ENCODE data around the gene PCOLCE2.

Gene PCOLCE2

DNA sequence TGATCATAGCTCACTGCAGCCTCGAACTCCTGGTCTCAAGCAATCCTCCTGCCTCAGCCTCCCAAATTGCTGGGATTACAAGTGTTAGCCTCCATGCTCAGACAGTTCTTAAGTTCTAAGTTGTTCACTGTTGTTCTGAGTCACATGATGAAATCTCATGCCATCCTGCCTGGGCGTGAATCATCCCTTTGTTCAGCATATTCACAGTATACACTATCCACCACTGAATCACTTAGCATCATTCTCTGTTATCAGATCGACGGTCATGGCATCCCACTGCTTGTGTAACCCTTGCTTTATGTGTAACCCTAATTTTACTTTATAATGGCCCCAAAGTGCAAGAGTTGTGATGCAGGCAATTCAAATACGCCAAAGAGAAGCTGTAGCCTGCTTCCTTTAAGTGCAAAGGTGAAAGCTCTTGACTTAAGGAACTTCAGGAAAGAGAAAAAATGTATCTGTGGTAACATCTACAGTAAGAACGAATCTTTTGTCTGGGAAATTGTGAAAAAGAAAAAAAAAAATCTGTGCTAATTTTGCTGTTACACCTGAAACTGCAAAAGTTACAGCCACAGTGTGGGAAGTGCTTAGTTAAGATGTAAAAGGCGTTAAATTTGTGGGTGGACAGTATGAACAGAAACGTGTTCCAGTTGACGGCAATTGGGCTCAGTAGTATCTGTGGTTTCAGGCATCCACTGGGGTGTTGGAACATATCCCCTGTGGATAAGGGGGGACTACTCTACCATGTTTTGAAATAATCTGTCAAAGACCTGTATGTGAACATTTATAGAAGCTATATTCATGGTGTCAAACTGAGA, 80.6 kb downstream of the PCOLCE2 start:
- DNase-seq, result no peak

DNA sequence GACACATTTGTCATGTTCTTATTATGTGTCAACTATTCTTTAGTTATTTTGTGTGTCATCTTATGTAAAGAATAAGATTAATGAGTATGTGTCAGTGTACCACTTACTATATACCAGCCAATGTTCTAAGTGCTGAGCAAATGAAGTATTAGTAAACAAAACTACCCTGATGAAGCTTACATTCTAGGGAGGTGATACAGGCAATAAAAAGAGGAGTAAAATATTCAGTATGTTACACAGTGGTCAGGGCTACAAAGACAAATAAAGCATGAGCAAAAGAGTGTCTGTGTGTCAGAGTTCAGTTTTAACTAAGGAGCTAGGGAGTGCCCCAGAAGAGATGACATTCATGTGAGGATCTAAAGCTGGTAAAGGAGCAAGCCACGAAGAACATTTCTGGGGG, 86.0 kb downstream of the PCOLCE2 start:
- no peak for DNase-seq

GRCh38 chr3:142801746-142802145, 87.1 kb downstream of the PCOLCE2 start:
- no peak for DNase-seq

DNA sequence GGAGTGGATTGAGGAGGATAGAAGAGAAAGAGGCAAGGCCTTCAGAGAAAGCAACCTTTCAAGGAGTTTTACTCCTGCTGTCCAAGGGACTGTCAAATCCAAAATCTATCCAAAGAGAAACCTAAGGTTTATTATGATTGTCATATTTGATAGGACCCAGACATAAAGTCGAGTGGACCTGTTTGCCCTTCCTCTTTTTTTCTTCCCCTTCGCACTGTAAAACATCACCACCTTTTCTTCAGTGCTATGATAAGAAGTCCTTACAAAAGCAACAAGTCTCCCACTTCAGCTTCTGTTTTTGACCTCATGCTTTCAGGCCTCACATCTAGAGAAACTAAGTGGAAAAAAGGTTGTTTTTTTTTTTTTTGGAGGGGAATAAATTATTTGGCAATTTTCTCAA, 92.1 kb downstream of the PCOLCE2 start:
- DNase-seq, result no peak

DNA sequence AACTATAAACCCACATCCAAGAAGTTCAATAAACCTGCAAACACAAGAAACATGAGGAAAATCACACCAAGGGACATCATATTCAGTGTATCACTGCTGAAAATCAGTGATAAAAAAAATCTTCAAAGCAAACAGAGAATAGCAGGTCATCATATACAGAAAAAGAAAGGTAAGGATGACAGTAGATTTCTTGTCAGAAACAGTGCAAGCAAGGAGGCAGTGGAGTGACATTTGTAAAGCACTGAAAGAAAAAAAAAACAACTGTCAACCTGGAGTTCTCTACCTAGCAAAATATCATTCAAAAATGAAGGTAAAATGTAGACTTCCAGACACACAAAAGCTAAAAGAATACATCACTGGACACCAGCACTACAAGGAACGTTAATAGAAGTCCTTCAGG, 93.6 kb downstream of the PCOLCE2 start:
- DNase-seq, result no peak

GRCh38 chr3:142794508-142794907, 94.4 kb downstream of the PCOLCE2 start:
- no peak for DNase-seq

DNA sequence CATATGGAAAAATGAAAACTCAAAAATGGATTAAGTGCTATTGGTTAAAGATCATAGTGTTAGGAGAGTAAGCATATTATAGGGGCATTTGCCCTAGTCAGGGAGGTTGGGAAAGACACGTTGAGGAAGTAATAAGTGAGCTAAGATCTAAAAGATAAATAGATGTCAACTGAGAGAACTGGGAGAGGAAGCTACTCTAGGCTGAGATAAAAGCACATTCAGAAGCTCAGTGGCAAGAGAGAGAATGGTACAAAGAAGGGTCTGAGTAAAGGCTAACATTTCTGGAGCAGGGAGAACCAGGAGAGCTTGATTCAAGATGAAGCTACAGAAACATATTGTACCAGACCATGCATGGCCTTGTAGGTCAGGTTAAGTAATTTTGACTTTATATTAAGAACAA, 101.2 kb downstream of the PCOLCE2 start:
- no peak for DNase-seq

- no peak for DNase-seq
These were observed 102.9 kb downstream of the PCOLCE2 start for GRCh38 chr3:142785996-142786395.

DNA sequence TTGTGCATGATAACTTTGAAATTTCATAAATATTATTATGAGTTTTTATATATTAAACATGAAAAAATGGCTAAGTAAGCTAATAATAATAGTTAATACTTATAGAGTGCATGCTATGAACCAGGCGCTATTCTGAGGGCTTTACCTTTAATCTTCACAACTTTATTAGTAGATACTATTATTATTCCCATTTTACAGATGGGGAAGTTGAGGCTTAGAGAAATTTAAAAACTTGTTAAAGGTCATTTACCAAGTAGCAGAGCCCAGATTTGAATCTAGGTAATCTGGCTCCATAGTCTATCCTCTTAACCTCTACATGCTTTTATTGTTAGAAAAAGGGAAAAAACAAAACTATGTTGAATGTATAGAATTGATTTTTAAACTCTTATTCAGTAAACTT, 104.7 kb downstream of the PCOLCE2 start:
- DNase-seq, result no peak

- no peak for DNase-seq
These were observed 106.3 kb downstream of the PCOLCE2 start for GRCh38 chr3:142782616-142783015.

DNA sequence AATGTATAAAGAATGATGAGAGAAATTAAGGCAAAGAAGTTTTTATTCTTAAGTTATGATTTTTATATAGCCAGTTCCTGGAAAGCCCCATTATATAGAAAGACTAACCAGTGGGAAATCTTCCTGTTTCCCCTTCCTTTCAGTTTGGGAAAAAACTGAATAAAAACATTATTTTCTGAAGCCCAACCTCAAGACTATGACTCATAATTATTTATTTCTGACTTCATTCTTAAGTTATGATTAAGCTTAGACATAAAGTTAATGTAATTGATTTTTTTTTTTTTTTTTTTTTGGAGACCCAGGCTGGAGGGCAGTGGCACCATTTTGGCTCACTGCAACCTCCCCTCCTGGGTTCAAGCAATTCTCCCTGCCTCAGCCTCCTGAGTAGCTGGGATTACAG, 109.3 kb downstream of the PCOLCE2 start:
- DNase-seq, result no peak

DNA sequence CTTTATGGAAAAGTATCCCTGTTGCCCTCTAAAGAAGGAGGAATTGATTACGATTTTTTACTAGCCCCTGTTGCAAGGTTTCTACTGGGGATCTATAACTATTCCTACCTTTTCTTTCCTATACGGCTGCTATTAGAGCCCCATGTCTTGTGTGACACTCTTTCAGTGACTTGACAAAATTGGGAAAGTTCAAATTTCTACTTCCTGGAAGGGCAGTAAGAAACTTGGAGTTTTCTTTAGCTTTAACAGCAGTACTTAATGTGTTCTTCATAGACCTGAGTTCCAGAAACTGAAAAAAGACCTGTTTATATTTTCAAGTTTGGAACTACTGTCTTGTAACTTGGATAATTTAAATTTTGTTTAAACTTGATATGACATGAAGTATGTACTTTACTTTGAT, 110.3 kb downstream of the PCOLCE2 start:
- DNase-seq, result no peak

- DNase-seq, result no peak
These were observed 111.0 kb downstream of the PCOLCE2 start for GRCh38 chr3:142777927-142778326.

GRCh38 chr3:142768338-142768737, 120.5 kb downstream of the PCOLCE2 start:
- DNase-seq, result no peak

Measured in 8988T (cell line).